GM12878 (cell line): ENCODE measurements around the gene KRTAP10-9. TPM values are rescaled to one million over a fixed set of nuclear protein-coding genes. Genes with fewer than 3 reads are reported as not detected.

ENCODE experiments used
- ATAC-seq: fragments of 200-7000 bp; cut with Tn5 transposase; 3 replicates; pipeline ENCODE4 v1.9.1; 2020; ENCODE audit warnings: mild to moderate bottlenecking, moderate library complexity
- BruUV-seq: library from RNA; stranded (reverse); fragments of 400-500 nt; replicated peaks from 2 replicates; lab custom pipeline; 2021; lab: Mats Ljungman, UMichigan
- CTCF ChIA-PET: fragments of 300-600 bp; sonication (Branson Sonifier 250); formaldehyde crosslinking; extraction: SDS; loops from one replicate; lab custom pipeline; 2021; ENCODE audit warnings: inconsistent platforms; lab: Yijun Ruan, JAX
- POLR2A ChIA-PET: fragments of 350-600 bp; formaldehyde crosslinking; extraction: SDS; loops from one replicate; lab custom pipeline; 2021; ENCODE audit warnings: inconsistent platforms; lab: Charles Lee
- RAD21 ChIA-PET: fragments of 300-600 bp; sonication (Branson Sonifier 250); formaldehyde crosslinking; loops from one replicate; lab custom pipeline; 2023; ENCODE audit warnings: antibody characterized with exemption; ENCODE audit not compliant: unreplicated experiment; lab: Charles Lee
- SMC1A ChIA-PET: fragments of 300-600 bp; sonication (Branson Sonifier 250); formaldehyde crosslinking; loops from one replicate; lab custom pipeline; 2023; ENCODE audit not compliant: unreplicated experiment, uncharacterized antibody; lab: Charles Lee
- DNase-seq: peaks from one replicate; pipeline ENCODE4 v3.0.0-alpha.2; 2011; ENCODE audit warnings: low read depth, low spot score
- FAIRE-seq: peaks from 3 replicates; lab custom pipeline; 2011; peaks lifted over from hg19 to GRCh38; lab: Jason Lieb, UNC
- H2AFZ ChIP-seq: 2 replicates; pipeline ENCODE4 v1.6.0; 2011; ENCODE audit warnings: low read depth, low read length, control low read depth; ENCODE audit not compliant: control insufficient read depth
- H3K27ac ChIP-seq: 2 replicates; pipeline ENCODE4 v1.5.1; 2011; ENCODE audit warnings: control low read depth; ENCODE audit not compliant: control insufficient read depth, insufficient read depth
- H3K27me3 ChIP-seq, 2 experiments: replicated peaks in 1 of 2; 2 replicates each; pipeline versions ENCODE4 v1.6.0 to v1.6.1; 2011; ENCODE audit warnings: low read length in 1 of 2; ENCODE audit not compliant: control insufficient read depth in 2 of 2, insufficient read depth in 2 of 2
- H3K36me3 ChIP-seq, 2 experiments: 2 replicates each; pipeline ENCODE4 v1.5.1; 2011; ENCODE audit warnings: low read length in 1 of 2; ENCODE audit not compliant: control insufficient read depth in 2 of 2, insufficient read depth in 2 of 2
- H3K4me1 ChIP-seq: 2 replicates; pipeline ENCODE4 v1.6.1; 2011; ENCODE audit warnings: mild to moderate bottlenecking, low read length, moderate library complexity, mixed read lengths; ENCODE audit not compliant: control insufficient read depth, insufficient read depth
- H3K4me2 ChIP-seq: 2 replicates; pipeline ENCODE4 v1.6.0; 2011; ENCODE audit warnings: control low read depth; ENCODE audit not compliant: control insufficient read depth, insufficient read depth
- H3K4me3 ChIP-seq: fragments of 200-600 bp; sonication (generic); 2 replicates; pipeline ENCODE4 v1.5.1; 2016
- H3K79me2 ChIP-seq: 2 replicates; pipeline ENCODE4 v1.6.0; 2011; ENCODE audit warnings: low read length; ENCODE audit not compliant: control insufficient read depth, insufficient read depth
- H3K9ac ChIP-seq: 2 replicates; pipeline ENCODE4 v1.8.0; 2011; ENCODE audit warnings: low read length, control low read depth, mixed read lengths; ENCODE audit not compliant: control insufficient read depth, insufficient read depth
- H3K9me3 ChIP-seq: replicated peaks from 3 replicates; pipeline ENCODE4 v1.5.1; 2011; ENCODE audit warnings: mild to moderate bottlenecking, low read length; ENCODE audit not compliant: control insufficient read depth, insufficient read depth
- H4K20me1 ChIP-seq: 2 replicates; pipeline ENCODE4 v1.6.0; 2011; ENCODE audit not compliant: control insufficient read depth, insufficient read depth
- CEBPZ ChIP-seq: fragments of 150-350 bp; IDR thresholded peaks from 2 replicates; pipeline ENCODE4 v1.6.1; 2016; ENCODE audit warnings: low read depth, low read length
- CUX1 ChIP-seq: IDR thresholded peaks from 2 replicates; pipeline ENCODE4 v1.6.1; 2012; ENCODE audit warnings: improper control_type of control experiment, low read depth, low read length; ENCODE audit not compliant: insufficient replicate concordance
- FOS ChIP-seq: IDR thresholded peaks from 3 replicates; pipeline ENCODE4 v1.6.1; 2011; ENCODE audit warnings: borderline replicate concordance; ENCODE audit not compliant: insufficient read length; ENCODE audit errors: extremely low read depth
- RAD51 ChIP-seq: fragments of 450-650 bp; IDR thresholded peaks from 2 replicates; pipeline ENCODE4 v1.6.1; 2016; ENCODE audit warnings: moderate library complexity, mild to moderate bottlenecking, inconsistent platforms
- SREBF2 ChIP-seq: IDR thresholded peaks from 2 replicates; pipeline ENCODE4 v1.6.1; 2012; ENCODE audit warnings: mild to moderate bottlenecking, low read length
- TCF3 ChIP-seq: IDR thresholded peaks from 2 replicates; pipeline ENCODE4 v1.6.1; 2012; ENCODE audit warnings: low read depth, mild to moderate bottlenecking, low read length, borderline replicate concordance; ENCODE audit not compliant: insufficient read depth
- WGBS: methylation state at CpG from one replicate; pipeline ENCODE4 v1.1.6; 2016; ENCODE audit warnings: low lambda C conversion rate; ENCODE audit not compliant: insufficient replicate concordance, insufficient coverage; ENCODE audit errors: missing lambda C conversion rate; 5-methylcytosine and 5-hydroxymethylcytosine counted together
- in situ Hi-C: fragments of 300-500 bp; cut with MboI; formaldehyde crosslinking; loops from 9 replicates; pipeline ENCODE4 v1.14.3; 2018; ENCODE audit warnings: mixed read lengths
- intact Hi-C: fragments of 100-400 bp; cut with micrococcal nuclease; formaldehyde crosslinking; loops from one replicate; pipeline ENCODE4 v1.14.2; 2022; ENCODE audit not compliant: unreplicated experiment
- polyA plus RNA-seq, 11 experiments: library from polyadenylated mRNA; depleted of rRNA in 4 of 11; unstranded in 6 of 11; stranded (reverse) in 5 of 11; fragments of >200 nt; fragmentation: Nextera tagmentation in 4 of 11; fragmentation: Illumina TruSeq in 1 of 11; extraction: Ambion mirVana in 4 of 11; extraction: Trizol in 1 of 11; gene quantifications; 1 replicate in 1 of 11; 2 replicates in 10 of 11; pipeline versions ENCODE4 v1.2.1 to v1.2.3, GENCODE V29; 2011 to 2016; ENCODE audit warnings: inconsistent platforms in 2 of 11, missing spikeins in 2 of 11, low read depth in 1 of 11
- total RNA-seq, 4 experiments: library from RNA; depleted of rRNA in 3 of 4; stranded (reverse); fragments of >200 nt in 3 of 4; fragmentation: Illumina TruSeq in 1 of 4; extraction: Trizol in 1 of 4; gene quantifications; 2 replicates each; pipeline versions ENCODE4 v1.2.1 to v1.2.3, GENCODE V29; 2013 to 2021

Gene KRTAP10-9
- total and polyA plus RNA-seq, 10 of the 15 experiments (the other 5 are each of a cell fraction or from before 2014, with no cell fraction given) = not detected

- TF ChIP-seq CEBPZ = no peak
- no peak for TF ChIP-seq RAD51
Measured at GRCh38 chr21:44653656-44654575, 27.0 kb downstream of the KRTAP10-9 start (continued).

GRCh38 chr21:44654576-44655175 lies 27.8 kb downstream of the KRTAP10-9 start, which contains the start of gene KRTAP12-4:
Gene KRTAP12-4 (minus strand): TSS chr21:44654659. CDS start chr21:44654614, 45 bp downstream.
- WGBS = 25% methylated on average over 9 of the region's 9 CpGs
- TF ChIP-seq TCF3 (no peak), SREBF2 (no peak), CEBPZ (no peak), FOS (no peak), CUX1 (no peak)

More at GRCh38 chr21:44654576-44655175, 27.8 kb downstream of the KRTAP10-9 start, which contains the start of gene KRTAP12-4:
- no peak within 1 kb of the TSS for H2AFZ ChIP-seq
- no peaks in the 10 kb centered on the region for H4K20me1 ChIP-seq
- BruUV-seq = no TSS peak
- FAIRE-seq (no peak), DNase-seq (no peak), ATAC-seq (no peak)
- ChIA-PET SMC1A (no interaction called here), RAD21 (interaction anchor here (0.6 kb wide), 1 partner anchor 31 kb away, joined by 3 read pairs; no protein-coding TSS in a partner anchor), CTCF (no interaction called here), POLR2A (no interaction called here)
- no peaks in the 10 kb centered on the region for H3K4me1 ChIP-seq
- no peaks in the 10 kb centered on the region for H3K79me2 ChIP-seq
- no peak within 1 kb of the TSS for H3K4me3 ChIP-seq
- H3K9ac ChIP-seq = no peak within 1 kb of the TSS
- in situ Hi-C loops = no loop called here
- peaks cover 2% of the 10 kb centered on the region; the same call in 1 of the 3 replicates for H3K9me3 ChIP-seq
- no peaks in the 10 kb centered on the region for H3K36me3 ChIP-seq
- H3K4me2 ChIP-seq = no peak within 1 kb of the TSS
- no peak within 1 kb of the TSS for H3K27ac ChIP-seq
- intact Hi-C loops = no loop called here
- no peaks in the 10 kb centered on the region for H3K27me3 ChIP-seq
